Pancreas (tissue), 10 donors: ENCODE data around the gene CTTNBP2NL. TPM values are rescaled to one million over a fixed set of nuclear protein-coding genes. Genes with fewer than 3 reads are reported as not detected.
"Not testable (repeated sequence)": the region's sequence is repeated elsewhere in the genome, so short reads cannot be mapped to it uniquely, and the experiment has no call there.

Experiments used
- ATAC-seq, 4 donors: fragments of 200-7000 bp; cut with Tn5 transposase; one replicate each; pipeline versions ENCODE4 v1.8.0 to v1.9.1; 2020; ENCODE audit warnings: mild to moderate bottlenecking in 4 of 4, moderate library complexity in 4 of 4
- DNase-seq, 6 donors: peaks; one replicate each; pipeline ENCODE4 v3.0.0-alpha.2; 2020
- FAIRE-seq: peaks from 2 replicates; lab custom pipeline; 2012; peaks lifted over from hg19 to GRCh38; lab: Jason Lieb, UNC
- H3K27ac ChIP-seq, 4 donors: fragments of 200-600 bp; sonication (generic); 1 replicate in 3 of 4; 2 replicates in 1 of 4; pipeline versions ENCODE4 v1.5.0 to v1.8.0; 2020
- H3K27me3 ChIP-seq, 4 donors: fragments of 200-600 bp; one replicate each; pipeline ENCODE4 v1.8.0; 2021
- H3K36me3 ChIP-seq, 3 donors: fragments of 200-600 bp; sonication (generic) in 1 of 3; one replicate each; pipeline versions ENCODE4 v1.5.0 to v1.8.0; 2020 to 2021
- H3K4me1 ChIP-seq, 3 donors: fragments of 200-600 bp; one replicate each; pipeline ENCODE4 v1.8.0; 2021
- H3K4me3 ChIP-seq, 4 donors: fragments of 200-600 bp; sonication (generic) in 2 of 4; one replicate each; pipeline versions ENCODE4 v1.5.0 to v1.8.0; 2020 to 2021
- H3K9me3 ChIP-seq, 4 donors: fragments of 200-600 bp; one replicate each; pipeline ENCODE4 v1.8.0; 2021
- CTCF ChIP-seq, 4 donors: fragments of 200-600 bp; sonication (generic) in 3 of 4; IDR thresholded peaks; one replicate each; pipeline versions ENCODE4 v1.5.0 to v1.8.0; 2021; ENCODE audit warnings: antibody characterized with exemption in 4 of 4
- WGBS, 2 donors: extraction: QIAGEN DNeasy Blood & Tissue Kit; methylation state at CpG; one replicate each; pipeline ENCODE4 v1.1.7; 2013; 5-methylcytosine and 5-hydroxymethylcytosine counted together
- intact Hi-C, 3 donors: fragments of 100-400 bp; cut with DNase I; formaldehyde crosslinking; loops; one replicate each; pipeline versions ENCODE4 v1.11.1 to v1.14.2; 2022
- polyA plus RNA-seq, 2 donors: library from polyadenylated mRNA; stranded (reverse); fragments of 200-250 nt; gene quantifications; one replicate each; pipeline ENCODE4 v1.2.3, GENCODE V29; 2013
- total RNA-seq, 6 donors: library from RNA; stranded (reverse); fragmentation: NEBNext Ultra II Directional in 4 of 6; extraction: Animal tissue kit (Norgen Biotek cat#: 25700) in 4 of 6; gene quantifications; one replicate each; pipeline versions ENCODE4 v1.2.1 to v1.2.4, GENCODE V29; 2021 to 2023
- donor health status: healthy with polysubstance abuse.
- donor health status: DM: no; HTN: no; CAD: no; lungs with moderate emphysema.
- donor health status: DM: no; HTN: no; CAD: no.
- donor health status: control.
- donor health status: control.
- donor health status: Bipolar disorder and iron deficiency.
- donor health status: DM: yes; HTN: yes; CAD: no.
- donor health status: DM: no; HTN: no; CAD: no.
- donor health status: DM: no; HTN: no; CAD: no.
- donor health status: DM: yes; HTN: yes; CAD: no.

The CTTNBP2NL gene
- total and polyA plus RNA-seq, 8 donors = 2.8 to 24.0 (median 5.8) TPM

DNA sequence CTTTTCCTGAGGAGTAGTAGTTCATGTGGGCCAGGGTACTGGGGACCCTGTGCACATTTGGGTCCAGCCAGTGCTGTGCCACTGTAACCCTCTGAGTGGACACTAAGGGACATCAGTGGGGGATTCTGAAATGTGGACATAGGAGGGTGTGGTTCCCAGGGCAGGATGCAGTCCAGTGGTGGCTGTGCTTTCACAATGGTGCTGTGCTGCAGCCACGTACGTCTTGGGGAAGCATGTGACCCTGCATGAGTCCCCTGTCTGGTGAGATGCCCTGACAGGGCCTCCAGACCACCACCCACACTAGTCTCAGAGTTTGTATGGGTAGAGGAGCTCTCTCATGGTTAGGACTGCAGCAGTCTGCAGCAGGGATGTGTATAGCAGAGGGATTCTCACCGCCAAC lies 75.0 kb downstream of the CTTNBP2NL start:
- TF ChIP-seq CTCF (IDR thresholded peaks at IDR 0.05) = no peak
- no peaks in the 10 kb centered on the region for H3K27me3 ChIP-seq
- intact Hi-C loops = no loop called here
- no peak overlapping the region for H3K27ac ChIP-seq
- WGBS, 2 donors = 79 to 86% methylated on average over 3 of the region's 3 CpGs
- H3K4me3 ChIP-seq = no peak overlapping the region
- H3K36me3 ChIP-seq = no peaks in the 10 kb centered on the region
- H3K9me3 ChIP-seq = no peaks in the 10 kb centered on the region
- no peak for ATAC-seq
- H3K4me1 ChIP-seq = no peaks in the 10 kb centered on the region
- FAIRE-seq = no peak
- no peak for DNase-seq

DNA sequence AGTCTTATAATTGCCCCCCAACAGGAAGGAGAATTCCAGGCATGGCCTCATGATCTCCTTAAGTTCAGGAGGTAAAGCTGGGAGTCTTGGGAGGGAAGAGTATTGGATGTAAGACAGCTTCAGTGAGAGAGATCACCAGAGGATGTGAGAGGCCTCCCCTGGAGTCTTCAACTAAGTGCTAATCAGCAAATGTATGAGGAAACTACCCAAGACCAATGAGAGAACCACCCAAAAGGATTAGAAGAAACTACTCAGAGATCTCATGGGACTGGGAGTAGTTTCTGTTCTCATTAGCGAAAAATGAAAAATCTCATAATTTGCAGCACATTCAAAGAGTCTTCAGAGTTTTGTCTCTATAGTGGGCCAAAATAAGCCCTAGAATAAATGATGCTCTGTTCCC lies 76.1 kb downstream of the CTTNBP2NL start:
- DNase-seq (no peak), ATAC-seq (no peak), FAIRE-seq (no peak)
- no peaks in the 10 kb centered on the region for H3K4me1 ChIP-seq
- H3K27ac ChIP-seq = no peak overlapping the region
- intact Hi-C loops = no loop called here
- H3K9me3 ChIP-seq = no peaks in the 10 kb centered on the region
- WGBS, 2 donors = 94 to 96% methylated on average over 1 of the region's 1 CpG
- H3K36me3 ChIP-seq = no peaks in the 10 kb centered on the region
- no peak overlapping the region for H3K4me3 ChIP-seq
- no peaks in the 10 kb centered on the region for H3K27me3 ChIP-seq
- no peak for TF ChIP-seq CTCF (IDR thresholded peaks at IDR 0.05)

DNA sequence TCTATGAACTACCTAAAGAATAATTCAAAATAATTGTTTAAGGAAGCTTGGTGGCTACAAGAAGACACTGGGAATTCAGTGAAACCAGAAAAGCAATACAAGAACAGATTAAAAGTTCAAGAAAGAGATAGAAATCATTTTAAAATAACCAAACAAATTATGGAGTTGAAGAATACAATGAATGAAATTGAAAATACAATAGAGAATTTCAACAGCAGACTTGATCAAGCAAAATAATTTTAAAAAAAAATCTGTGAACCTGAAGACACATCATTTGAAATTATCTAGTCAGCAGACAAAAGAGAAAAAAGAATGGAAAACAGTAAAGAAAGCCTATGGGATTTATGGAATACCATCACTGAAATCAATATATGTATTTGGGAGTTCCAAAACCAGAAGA lies 81.5 kb downstream of the CTTNBP2NL start:
- no peaks in the 10 kb centered on the region for H3K9me3 ChIP-seq
- FAIRE-seq = no peak
- intact Hi-C loops = no loop called here
- ATAC-seq = no peak
- no peak overlapping the region for H3K4me3 ChIP-seq
- DNase-seq = no peak
- no peak overlapping the region for H3K27ac ChIP-seq
- no peak for TF ChIP-seq CTCF (IDR thresholded peaks at IDR 0.05)
- no peaks in the 10 kb centered on the region for H3K4me1 ChIP-seq
- H3K27me3 ChIP-seq = no peaks in the 10 kb centered on the region
- H3K36me3 ChIP-seq = no peaks in the 10 kb centered on the region

DNA sequence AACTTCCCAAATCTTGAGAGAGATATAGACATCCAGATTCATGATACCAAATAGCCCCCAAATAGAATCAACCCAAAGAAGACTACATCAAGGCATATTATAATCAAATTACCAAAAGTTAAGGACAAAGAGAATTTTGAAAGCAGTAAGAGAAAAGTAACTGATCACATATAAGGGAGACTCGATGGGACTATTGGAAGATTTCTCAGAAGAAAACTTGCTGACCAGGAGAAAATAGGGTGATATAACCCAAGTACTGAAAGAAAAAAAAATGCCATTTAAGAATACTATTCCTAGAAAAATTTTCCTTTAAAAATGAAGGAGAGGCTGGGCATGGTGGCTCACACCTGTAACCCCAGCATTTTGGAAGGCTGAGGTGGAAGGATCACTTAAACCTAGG lies 82.3 kb downstream of the CTTNBP2NL start:
- no peak for FAIRE-seq
- H3K36me3 ChIP-seq = no peaks in the 10 kb centered on the region
- H3K27me3 ChIP-seq = no peaks in the 10 kb centered on the region
- no peak for ATAC-seq
- no peaks in the 10 kb centered on the region for H3K9me3 ChIP-seq
- no peaks in the 10 kb centered on the region for H3K4me1 ChIP-seq
- H3K27ac ChIP-seq = no peak overlapping the region
- TF ChIP-seq CTCF (IDR thresholded peaks at IDR 0.05) = no peak
- intact Hi-C loops = no loop called here
- no peak overlapping the region for H3K4me3 ChIP-seq
- 91 to 92% methylated on average over 1 of the region's 1 CpG for WGBS, 2 donors
- DNase-seq = no peak

- H3K4me1 ChIP-seq, FAIRE-seq, DNase-seq, ATAC-seq, H3K36me3 ChIP-seq, intact Hi-C loops, H3K27ac ChIP-seq, H3K4me3 ChIP-seq, H3K9me3 ChIP-seq, H3K27me3 ChIP-seq: not testable (repeated sequence)
- 90 to 100% methylated on average over 1 of the region's 1 CpG for WGBS, 2 donors
Observed at GRCh38 chr1:112486063-112486462, 90.0 kb downstream of the CTTNBP2NL start.

DNA sequence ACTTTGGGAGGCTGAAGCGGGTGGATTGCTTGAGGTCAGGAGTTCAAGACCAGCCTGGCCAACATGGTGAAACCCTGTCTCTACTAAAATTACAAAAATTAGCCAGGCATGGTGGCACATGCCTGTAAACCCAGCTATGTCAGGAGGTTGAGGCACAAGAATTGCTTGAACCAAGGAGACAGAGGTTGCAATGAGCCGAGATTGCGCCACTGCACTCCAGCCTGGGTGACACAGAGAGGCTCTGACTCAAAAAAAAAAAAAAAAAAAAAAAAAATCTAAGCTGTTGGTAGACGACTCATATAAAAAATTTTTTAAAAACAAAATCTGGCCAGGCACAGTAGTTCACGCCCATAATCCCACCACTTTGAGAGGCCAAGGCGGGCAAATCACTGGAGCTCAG lies 91.7 kb downstream of the CTTNBP2NL start:
- H3K27ac ChIP-seq, H3K27me3 ChIP-seq, ATAC-seq, H3K36me3 ChIP-seq, FAIRE-seq, DNase-seq, H3K4me3 ChIP-seq, intact Hi-C loops, H3K4me1 ChIP-seq, H3K9me3 ChIP-seq: not testable (repeated sequence)
- 77 to 91% methylated on average over 6 of the region's 6 CpGs for WGBS, 2 donors
